Mesenchymal stem cell (in vitro differentiated cells and primary cell): ENCODE results near the gene S100A10.

Experiments used
- DNase-seq: peaks from one replicate; pipeline ENCODE4 v3.0.0-alpha.2; 2013
- H2AFZ ChIP-seq: one replicate; pipeline ENCODE4 v1.6.1; 2013; ENCODE audit warnings: low read depth, mild to moderate bottlenecking, control low read depth, inconsistent platforms, low read length, moderate library complexity
- H2AK5ac ChIP-seq: 2 replicates; pipeline ENCODE4 v1.6.1; 2013; ENCODE audit warnings: low read length, moderate library complexity, mild to moderate bottlenecking, inconsistent platforms; ENCODE audit not compliant: severe bottlenecking
- H2BK120ac ChIP-seq: one replicate; pipeline ENCODE4 v1.6.1; 2013; ENCODE audit warnings: low read depth, mild to moderate bottlenecking, inconsistent platforms, low read length, moderate library complexity
- H2BK12ac ChIP-seq, 2 experiments: one replicate each; pipeline ENCODE4 v1.6.1; 2013; ENCODE audit warnings: inconsistent platforms in 2 of 2, low read length in 2 of 2, mild to moderate bottlenecking in 2 of 2, moderate library complexity in 2 of 2, control low read depth in 1 of 2
- H2BK15ac ChIP-seq: one replicate; pipeline ENCODE4 v1.6.1; 2013; ENCODE audit warnings: mild to moderate bottlenecking, low read depth, inconsistent platforms; ENCODE audit not compliant: poor library complexity, severe bottlenecking
- H2BK5ac ChIP-seq: 2 replicates; pipeline ENCODE4 v1.6.1; 2013; ENCODE audit warnings: low read depth, mild to moderate bottlenecking, low read length, control low read depth, inconsistent platforms; ENCODE audit not compliant: poor library complexity, severe bottlenecking
- H3K14ac ChIP-seq, 2 experiments: one replicate each; pipeline ENCODE4 v1.6.1; 2013; ENCODE audit warnings: inconsistent platforms in 2 of 2, low read length in 2 of 2, control low read depth in 1 of 2, mild to moderate bottlenecking in 1 of 2, moderate library complexity in 1 of 2
- H3K18ac ChIP-seq, 2 experiments: one replicate each; pipeline ENCODE4 v1.6.1; 2013; ENCODE audit warnings: inconsistent platforms in 2 of 2, low read length in 2 of 2, control low read depth in 1 of 2, low read depth in 1 of 2, mild to moderate bottlenecking in 1 of 2
- H3K23ac ChIP-seq, 2 experiments: one replicate each; pipeline ENCODE4 v1.6.1; 2013; ENCODE audit warnings: inconsistent platforms in 2 of 2, low read length in 2 of 2, mild to moderate bottlenecking in 2 of 2, moderate library complexity in 2 of 2, control low read depth in 1 of 2
- H3K27ac ChIP-seq: 2 replicates; pipeline ENCODE4 v1.5.1; 2013; ENCODE audit warnings: mild to moderate bottlenecking, moderate library complexity, low read length, control low read depth, inconsistent platforms; ENCODE audit not compliant: poor library complexity, severe bottlenecking
- H3K27me3 ChIP-seq, 2 experiments: 2 replicates each; pipeline versions ENCODE4 v1.6.1 to v1.7.0; 2013; ENCODE audit warnings: low read length in 2 of 2, mild to moderate bottlenecking in 2 of 2, moderate library complexity in 2 of 2, control low read depth in 1 of 2, inconsistent platforms in 1 of 2; ENCODE audit not compliant: control insufficient read depth in 1 of 2, insufficient read depth in 1 of 2
- H3K36me3 ChIP-seq, 2 experiments: 2 replicates each; pipeline versions ENCODE4 v1.6.1 to v1.7.0; 2013; ENCODE audit warnings: low read length in 2 of 2, control low read depth in 1 of 2, inconsistent platforms in 1 of 2, low read depth in 1 of 2, mild to moderate bottlenecking in 1 of 2; ENCODE audit not compliant: insufficient read depth in 2 of 2, control insufficient read depth in 1 of 2
- H3K4ac ChIP-seq, 2 experiments: one replicate each; pipeline ENCODE4 v1.6.1; 2013; ENCODE audit warnings: inconsistent platforms in 2 of 2, low read length in 2 of 2, mild to moderate bottlenecking in 2 of 2, moderate library complexity in 2 of 2, control low read depth in 1 of 2, low read depth in 1 of 2
- H3K4me1 ChIP-seq: 2 replicates; pipeline ENCODE4 v1.6.1; 2013; ENCODE audit warnings: low read depth, low read length, control low read depth; ENCODE audit not compliant: control insufficient read depth, insufficient read depth
- H3K4me2 ChIP-seq: 2 replicates; pipeline ENCODE4 v1.6.1; 2013; ENCODE audit warnings: low read length, mild to moderate bottlenecking, inconsistent platforms; ENCODE audit not compliant: poor library complexity, severe bottlenecking
- H3K4me3 ChIP-seq, 2 experiments: 2 replicates each; pipeline versions ENCODE4 v1.5.1 to v1.7.0; 2013; ENCODE audit warnings: low read length in 2 of 2, mild to moderate bottlenecking in 2 of 2, control low read depth in 1 of 2, low read depth in 1 of 2; ENCODE audit not compliant: insufficient read depth in 1 of 2
- H3K79me1 ChIP-seq: replicated peaks from 2 replicates; pipeline ENCODE4 v1.6.1; 2013; ENCODE audit warnings: mild to moderate bottlenecking, control low read depth, low read length, inconsistent platforms; ENCODE audit not compliant: poor library complexity, severe bottlenecking
- H3K9ac ChIP-seq: 2 replicates; pipeline ENCODE4 v1.7.0; 2013; ENCODE audit warnings: mild to moderate bottlenecking, low read length, moderate library complexity
- H3K9me3 ChIP-seq: 2 replicates; pipeline ENCODE4 v1.7.0; 2013; ENCODE audit warnings: mild to moderate bottlenecking, low read length; ENCODE audit not compliant: control insufficient read depth
- H4K8ac ChIP-seq: one replicate; pipeline ENCODE4 v1.6.1; 2013; ENCODE audit warnings: inconsistent platforms, mild to moderate bottlenecking, low read length, moderate library complexity
- H4K91ac ChIP-seq: one replicate; pipeline ENCODE4 v1.6.1; 2013; ENCODE audit warnings: mild to moderate bottlenecking, low read length, inconsistent platforms
- WGBS: methylation state at CpG from one replicate; pipeline ENCODE4 v1.1.7; 2013; ENCODE audit warnings: mixed read lengths; 5-methylcytosine and 5-hydroxymethylcytosine counted together

The S100A10 gene

DNA sequence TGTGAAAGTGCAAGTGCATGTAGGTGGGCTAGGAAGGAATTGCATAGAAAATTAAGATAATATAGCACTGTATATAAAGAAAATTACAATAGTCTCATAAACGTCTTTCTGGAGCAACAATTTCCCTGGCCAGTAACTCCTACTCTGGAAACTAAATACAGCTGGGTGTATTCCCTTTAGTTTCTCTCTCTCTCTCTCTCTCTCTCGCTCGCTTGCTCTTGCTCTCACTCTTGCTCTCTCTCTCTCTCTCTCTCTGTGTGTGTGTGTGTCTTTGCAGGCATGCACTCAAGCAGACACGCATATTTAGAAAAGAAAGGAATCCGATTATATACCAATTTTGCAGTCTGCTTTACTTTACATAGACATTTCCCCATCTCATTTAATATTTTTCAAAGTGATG, 14.7 kb downstream of the S100A10 start:
- H4K8ac ChIP-seq: no peak overlapping the region
- H2AFZ ChIP-seq: no peak overlapping the region
- H3K4me1 ChIP-seq: peaks cover 15% of the 10 kb centered on the region
- H3K4ac ChIP-seq: no peak overlapping the region
- H3K4me2 ChIP-seq: no peak overlapping the region
- no peak overlapping the region for H4K91ac ChIP-seq
- H3K9me3 ChIP-seq: no peaks in the 10 kb centered on the region
- no peak overlapping the region for H3K27ac ChIP-seq
- no peaks in the 10 kb centered on the region for H3K27me3 ChIP-seq
- 89% methylated on average over 3 of the region's 5 CpGs for WGBS
- no peak for DNase-seq
- peaks cover 6% of the 10 kb centered on the region for H3K79me1 ChIP-seq
- peak overlapping the region; percentile 46 for H3K9ac ChIP-seq
- peaks cover 9 to 31% of the 10 kb centered on the region in 2 experiments for H3K36me3 ChIP-seq
- H2AK5ac ChIP-seq: no peak overlapping the region
- H2BK12ac ChIP-seq: no peak overlapping the region
- no peak overlapping the region for H2BK120ac ChIP-seq
- H2BK15ac ChIP-seq: no peak overlapping the region
- H3K4me3 ChIP-seq: no peak overlapping the region
- H3K14ac ChIP-seq: no peak overlapping the region
- no peak overlapping the region for H3K23ac ChIP-seq
- H3K18ac ChIP-seq: no peak overlapping the region
- no peak overlapping the region for H2BK5ac ChIP-seq

GRCh38 chr1:151977662-151978230, 15.9 kb downstream of the S100A10 start:
- Histone ChIP-seq H3K9me3 (no peaks in the 10 kb centered on the region), H2BK12ac (peak overlapping the region in 1 of 2 experiments; percentile 11), H2BK5ac (peak overlapping the region; percentile 91), H2AK5ac (peak overlapping the region; percentile 97), H3K4ac (no peak overlapping the region), H3K27ac (peak overlapping the region; percentile 78), H2BK120ac (no peak overlapping the region), H4K91ac (no peak overlapping the region), H3K23ac (no peak overlapping the region), H3K9ac (peak overlapping the region; percentile 46), H3K27me3 (no peaks in the 10 kb centered on the region), H3K36me3 (peaks cover 5 to 20% of the 10 kb centered on the region in 2 experiments), H2BK15ac (no peak overlapping the region), H2AFZ (no peak overlapping the region), H3K4me1 (peaks cover 18% of the 10 kb centered on the region), H3K18ac (no peak overlapping the region), H3K14ac (no peak overlapping the region), H3K4me3 (no peak overlapping the region), H3K79me1 (peaks cover 4% of the 10 kb centered on the region), H3K4me2 (no peak overlapping the region), H4K8ac (no peak overlapping the region)
- 95% methylated on average over 5 of the region's 5 CpGs for WGBS
- no peak for DNase-seq

DNA sequence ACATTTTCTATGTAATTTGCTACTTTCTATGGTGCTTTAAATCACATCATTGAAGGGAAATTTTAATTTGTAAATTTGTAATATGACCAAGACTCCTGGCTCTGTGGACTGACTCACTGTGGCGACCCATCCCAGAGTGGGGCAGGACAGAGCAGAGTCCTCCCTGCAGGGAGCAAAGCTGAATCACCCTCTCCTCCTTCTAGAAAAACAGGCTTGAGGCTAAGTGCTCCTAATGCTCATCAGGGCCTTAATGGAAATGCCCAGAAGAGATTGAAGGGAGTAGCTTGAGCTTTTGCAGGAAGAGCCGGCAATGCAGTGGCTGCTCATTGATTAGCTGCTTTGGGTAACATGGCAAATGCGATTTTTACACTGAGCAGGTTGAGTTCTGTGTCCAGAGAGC, 16.8 kb downstream of the S100A10 start:
- H2AFZ ChIP-seq: no peak overlapping the region
- H4K8ac ChIP-seq: no peak overlapping the region
- H2AK5ac ChIP-seq: no peak overlapping the region
- no peaks in the 10 kb centered on the region for H3K79me1 ChIP-seq
- H2BK15ac ChIP-seq: no peak overlapping the region
- no peak overlapping the region for H2BK12ac ChIP-seq
- H3K18ac ChIP-seq: no peak overlapping the region
- no peaks in the 10 kb centered on the region for H3K9me3 ChIP-seq
- H4K91ac ChIP-seq: no peak overlapping the region
- no peak overlapping the region for H3K4me2 ChIP-seq
- H2BK120ac ChIP-seq: no peak overlapping the region
- no peak overlapping the region for H2BK5ac ChIP-seq
- H3K4me3 ChIP-seq: no peak overlapping the region
- peak overlapping the region in 1 of 2 experiments; percentile 18 for H3K14ac ChIP-seq
- 55% methylated on average over 2 of the region's 3 CpGs for WGBS
- no peak overlapping the region for H3K23ac ChIP-seq
- H3K9ac ChIP-seq: peak overlapping the region; percentile 46
- H3K4ac ChIP-seq: no peak overlapping the region
- H3K27ac ChIP-seq: peak overlapping the region; percentile 78
- peaks cover 18% of the 10 kb centered on the region for H3K4me1 ChIP-seq
- peaks cover 0 to 11% of the 10 kb centered on the region in 2 experiments for H3K36me3 ChIP-seq
- peak; percentile 55 for DNase-seq
- H3K27me3 ChIP-seq: no peaks in the 10 kb centered on the region

- no peak overlapping the region for H2BK5ac ChIP-seq
- H3K23ac ChIP-seq: no peak overlapping the region
- H3K4me2 ChIP-seq: no peak overlapping the region
- peaks cover 13% of the 10 kb centered on the region for H3K4me1 ChIP-seq
- no peak overlapping the region for H3K18ac ChIP-seq
- H3K9ac ChIP-seq: peak overlapping the region; percentile 46
- H2BK12ac ChIP-seq: no peak overlapping the region
- DNase-seq: no peak
- no peaks in the 10 kb centered on the region for H3K9me3 ChIP-seq
- no peak overlapping the region for H3K4ac ChIP-seq
- peaks cover 0 to 3% of the 10 kb centered on the region in 2 experiments for H3K36me3 ChIP-seq
- H4K91ac ChIP-seq: no peak overlapping the region
- no peak overlapping the region for H2BK120ac ChIP-seq
- no peaks in the 10 kb centered on the region for H3K27me3 ChIP-seq
- H3K27ac ChIP-seq: peak overlapping the region; percentile 47
- no peak overlapping the region for H3K4me3 ChIP-seq
- no peak overlapping the region for H2AFZ ChIP-seq
- peak overlapping the region; percentile 70 for H2AK5ac ChIP-seq
- H3K14ac ChIP-seq: no peak overlapping the region
- no peak overlapping the region for H4K8ac ChIP-seq
- no peaks in the 10 kb centered on the region for H3K79me1 ChIP-seq
- no peak overlapping the region for H2BK15ac ChIP-seq
Observed at GRCh38 chr1:151976015-151976343, 17.7 kb downstream of the S100A10 start.
